ENCODE data around the gene S100A5.

The S100A5 gene

DNA sequence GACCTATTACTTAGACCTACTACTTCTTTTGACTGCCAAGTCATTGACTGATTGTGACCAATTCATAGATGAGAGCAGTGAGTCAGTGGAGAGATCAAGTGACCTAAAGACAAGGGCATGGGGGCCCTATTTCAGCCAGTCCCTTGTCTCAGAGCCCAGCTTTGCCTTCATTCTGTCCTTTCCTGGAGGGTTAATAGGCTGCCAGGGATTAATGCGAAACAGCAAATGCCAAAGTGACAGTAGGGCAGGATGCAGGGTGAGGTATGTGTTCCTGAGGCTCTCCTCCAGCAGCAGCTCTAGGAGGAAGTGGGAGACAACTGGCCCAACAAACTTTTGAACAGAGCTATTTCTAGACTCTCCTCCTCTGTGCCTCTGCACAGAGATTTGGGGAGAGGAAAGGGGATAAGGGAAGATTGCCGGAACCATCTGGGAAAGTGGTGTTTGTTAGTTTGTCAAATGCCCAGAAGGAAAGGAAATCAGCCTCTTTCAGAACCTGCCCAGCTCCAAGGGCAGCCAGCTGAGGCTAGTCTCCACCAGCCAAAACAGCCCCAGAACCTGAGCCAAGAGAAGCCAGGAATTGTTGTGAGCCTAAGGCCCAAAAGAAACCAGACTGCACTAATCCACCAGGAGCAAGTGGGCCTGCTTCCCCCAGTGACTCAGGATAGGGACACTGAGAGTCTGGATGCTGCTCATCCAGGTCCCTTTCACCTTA, 13.3 kb upstream of the S100A5 start:
- TF ChIP-seq, protein P1, sequence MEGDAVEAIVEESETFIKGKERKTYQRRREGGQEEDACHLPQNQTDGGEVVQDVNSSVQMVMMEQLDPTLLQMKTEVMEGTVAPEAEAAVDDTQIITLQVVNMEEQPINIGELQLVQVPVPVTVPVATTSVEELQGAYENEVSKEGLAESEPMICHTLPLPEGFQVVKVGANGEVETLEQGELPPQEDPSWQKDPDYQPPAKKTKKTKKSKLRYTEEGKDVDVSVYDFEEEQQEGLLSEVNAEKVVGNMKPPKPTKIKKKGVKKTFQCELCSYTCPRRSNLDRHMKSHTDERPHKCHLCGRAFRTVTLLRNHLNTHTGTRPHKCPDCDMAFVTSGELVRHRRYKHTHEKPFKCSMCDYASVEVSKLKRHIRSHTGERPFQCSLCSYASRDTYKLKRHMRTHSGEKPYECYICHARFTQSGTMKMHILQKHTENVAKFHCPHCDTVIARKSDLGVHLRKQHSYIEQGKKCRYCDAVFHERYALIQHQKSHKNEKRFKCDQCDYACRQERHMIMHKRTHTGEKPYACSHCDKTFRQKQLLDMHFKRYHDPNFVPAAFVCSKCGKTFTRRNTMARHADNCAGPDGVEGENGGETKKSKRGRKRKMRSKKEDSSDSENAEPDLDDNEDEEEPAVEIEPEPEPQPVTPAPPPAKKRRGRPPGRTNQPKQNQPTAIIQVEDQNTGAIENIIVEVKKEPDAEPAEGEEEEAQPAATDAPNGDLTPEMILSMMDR (conservative IDR thresholded peaks at IDR 0.05): no peak
- no peak overlapping the region for H3K27ac ChIP-seq

- TF ChIP-seq, protein P1 (conservative IDR thresholded peaks at IDR 0.05): no peak
These were observed 12.4 kb upstream of the S100A5 start for GRCh38 chr1:153553096-153553495.

GRCh38 chr1:153552335-153552734, 11.6 kb upstream of the S100A5 start:
- TF ChIP-seq, protein P1 (conservative IDR thresholded peaks at IDR 0.05): no peak
- H3K27ac ChIP-seq: no peak overlapping the region

More at GRCh38 chr1:153553096-153553495, 12.4 kb upstream of the S100A5 start:
- no peak overlapping the region for H3K27ac ChIP-seq

GRCh38 chr1:153550827-153551500, 10.2 kb upstream of the S100A5 start:
- no peak overlapping the region for H3K27ac ChIP-seq
- TF ChIP-seq, protein P1 (conservative IDR thresholded peaks at IDR 0.05): no peak

DNA sequence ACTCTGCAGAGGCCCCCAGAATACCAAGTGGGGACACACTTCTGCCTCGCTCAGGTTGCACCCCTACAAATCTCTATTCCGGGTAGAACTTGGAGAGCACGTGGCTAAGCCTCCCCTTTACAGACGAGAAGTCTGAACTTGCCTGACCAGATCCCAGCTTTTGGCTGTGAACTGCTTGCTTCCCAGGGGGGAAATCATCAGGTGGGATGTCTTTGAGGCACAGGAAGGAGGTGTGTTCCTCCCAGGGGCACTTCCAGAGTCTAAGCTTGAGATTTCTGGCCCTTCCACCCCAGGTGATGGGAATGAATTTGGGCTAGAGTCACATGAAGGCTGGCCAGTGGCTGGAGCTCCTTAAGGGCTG, 9.6 kb upstream of the S100A5 start:
- TF ChIP-seq, protein P1 (conservative IDR thresholded peaks at IDR 0.05): no peak
- H3K27ac ChIP-seq: no peak overlapping the region

DNA sequence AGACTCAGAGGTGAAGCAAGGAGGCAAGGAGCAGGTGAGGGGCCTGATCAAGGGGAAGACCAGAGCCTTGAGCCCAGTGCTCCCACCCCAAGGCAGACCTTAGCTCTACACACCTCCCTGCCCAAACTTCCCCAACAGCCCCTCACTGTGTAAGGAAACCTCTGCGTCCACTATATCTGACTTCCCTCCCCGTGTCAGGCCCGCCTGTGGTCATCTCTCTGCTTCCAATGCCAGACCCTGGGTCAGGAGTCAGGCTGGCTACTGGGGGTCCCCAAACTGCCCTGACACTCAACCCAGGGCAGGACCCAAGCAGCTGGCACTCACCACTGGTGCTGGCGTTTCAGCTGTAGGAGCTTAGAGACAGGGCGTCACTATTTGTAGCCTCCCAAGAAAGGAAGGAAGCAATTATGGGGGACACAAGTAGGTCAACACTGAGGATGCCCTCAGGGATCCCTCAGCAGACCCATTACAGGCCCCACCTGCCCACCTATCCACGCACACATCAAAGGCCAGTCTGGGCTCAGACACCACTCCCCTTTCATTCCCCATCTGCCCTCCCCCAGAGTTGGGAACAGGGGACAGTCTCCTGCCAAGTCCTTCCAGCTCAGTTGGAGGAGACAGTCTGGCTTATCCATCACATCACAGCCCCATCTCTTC, 9.1 kb upstream of the S100A5 start:
- H3K27ac ChIP-seq: no peak overlapping the region
- TF ChIP-seq, protein P1 (conservative IDR thresholded peaks at IDR 0.05): no peak
